OCI-LY7 (cell line): ENCODE measurements around the gene NF1.

Experiments used
- EZH2phosphoT487 ChIP-seq: fragments of 200-600 bp; sonication (generic); IDR thresholded peaks from 2 replicates; pipeline ENCODE4 v1.6.1; 2018; ENCODE audit warnings: low read depth, borderline replicate concordance, mild to moderate bottlenecking, mixed run types, antibody characterized with exemption, low read length, moderate library complexity, mixed read lengths
- TF ChIP-seq, protein P1 (sequence below): fragments of 200-600 bp; sonication (generic); conservative IDR thresholded peaks from 2 replicates; pipeline ENCODE4 v1.5.1; 2014; ENCODE audit warnings: mild to moderate bottlenecking, antibody characterized with exemption, low read length, moderate library complexity, mixed read lengths

DNA sequence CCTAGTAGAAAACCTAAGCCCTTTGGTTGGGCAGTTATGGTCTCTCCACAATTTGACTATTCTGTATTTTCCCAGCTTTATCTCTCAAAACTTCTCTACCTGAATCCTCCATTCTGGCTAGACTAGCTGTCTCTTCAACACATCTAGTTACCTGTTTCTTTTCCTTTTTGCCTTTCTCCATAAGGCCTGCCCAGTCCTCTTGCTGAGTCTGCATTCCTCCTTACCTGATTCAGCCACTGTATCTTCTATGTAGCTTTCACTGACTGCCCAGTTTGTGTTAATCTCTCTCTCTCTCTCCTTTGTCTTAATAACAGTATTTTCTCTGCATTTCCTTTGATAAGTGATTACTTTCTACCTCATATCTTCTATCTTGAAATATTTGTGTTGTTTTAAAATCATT is 228.8 kb downstream of the NF1 start:
- TF ChIP-seq, protein P1, sequence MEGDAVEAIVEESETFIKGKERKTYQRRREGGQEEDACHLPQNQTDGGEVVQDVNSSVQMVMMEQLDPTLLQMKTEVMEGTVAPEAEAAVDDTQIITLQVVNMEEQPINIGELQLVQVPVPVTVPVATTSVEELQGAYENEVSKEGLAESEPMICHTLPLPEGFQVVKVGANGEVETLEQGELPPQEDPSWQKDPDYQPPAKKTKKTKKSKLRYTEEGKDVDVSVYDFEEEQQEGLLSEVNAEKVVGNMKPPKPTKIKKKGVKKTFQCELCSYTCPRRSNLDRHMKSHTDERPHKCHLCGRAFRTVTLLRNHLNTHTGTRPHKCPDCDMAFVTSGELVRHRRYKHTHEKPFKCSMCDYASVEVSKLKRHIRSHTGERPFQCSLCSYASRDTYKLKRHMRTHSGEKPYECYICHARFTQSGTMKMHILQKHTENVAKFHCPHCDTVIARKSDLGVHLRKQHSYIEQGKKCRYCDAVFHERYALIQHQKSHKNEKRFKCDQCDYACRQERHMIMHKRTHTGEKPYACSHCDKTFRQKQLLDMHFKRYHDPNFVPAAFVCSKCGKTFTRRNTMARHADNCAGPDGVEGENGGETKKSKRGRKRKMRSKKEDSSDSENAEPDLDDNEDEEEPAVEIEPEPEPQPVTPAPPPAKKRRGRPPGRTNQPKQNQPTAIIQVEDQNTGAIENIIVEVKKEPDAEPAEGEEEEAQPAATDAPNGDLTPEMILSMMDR: no peak
- TF ChIP-seq EZH2phosphoT487: no peak
